ENCODE measurements around the gene SHLD1.

GRCh38 chr20:5820738-5821137 lies 70.5 kb downstream of the SHLD1 start:
- TF ChIP-seq YY1 (IDR thresholded peaks at IDR 0.05; ENCODE audit: insufficient read depth, insufficient read length) = no peak
- TF ChIP-seq SUZ12 (IDR thresholded peaks at IDR 0.05; ENCODE audit: extremely low read depth, insufficient read depth, insufficient read length) = no peak
- TF ChIP-seq ZNF274 (IDR thresholded peaks at IDR 0.05; ENCODE audit: low read depth, low read length) = no peak
